ENCODE measurements around the gene FBXW7. TPM values are rescaled to one million over a fixed set of nuclear protein-coding genes. Genes with fewer than 3 reads are reported as not detected.
A peak's percentile ranks its signal among the peaks of the same experiment; 100 is the strongest.

The FBXW7 gene
- total RNA-seq, 2 donors from 2014 or later: 39.9 to 49.4 TPM

GRCh38 chr4:152380185-152380584, 155.7 kb downstream of the FBXW7 start:
- no peak for DNase-seq (ENCODE audit: low spot score)
- no peaks in the 10 kb centered on the region for H3K36me3 ChIP-seq
- H3K27ac ChIP-seq: peak overlapping the region; percentile 74 to 76
- no peaks in the 10 kb centered on the region for H3K27me3 ChIP-seq
- no peaks in the 10 kb centered on the region for H3K9me3 ChIP-seq
- peak overlapping the region; percentile 35 to 39 for H3K4me3 ChIP-seq
- TF ChIP-seq CTCF (IDR thresholded peaks at IDR 0.05): no peak
- H3K4me1 ChIP-seq: no peaks in the 10 kb centered on the region

- H3K36me3 ChIP-seq: no peaks in the 10 kb centered on the region
- H3K4me1 ChIP-seq: no peaks in the 10 kb centered on the region
- TF ChIP-seq CTCF (IDR thresholded peaks at IDR 0.05): no peak
- no peaks in the 10 kb centered on the region for H3K9me3 ChIP-seq
- no peak overlapping the region for H3K4me3 ChIP-seq
- no peaks in the 10 kb centered on the region for H3K27me3 ChIP-seq
- DNase-seq (ENCODE audit: low spot score): no peak
- H3K27ac ChIP-seq: no peak overlapping the region
These were observed 161.1 kb downstream of the FBXW7 start for GRCh38 chr4:152374606-152375285.

DNA sequence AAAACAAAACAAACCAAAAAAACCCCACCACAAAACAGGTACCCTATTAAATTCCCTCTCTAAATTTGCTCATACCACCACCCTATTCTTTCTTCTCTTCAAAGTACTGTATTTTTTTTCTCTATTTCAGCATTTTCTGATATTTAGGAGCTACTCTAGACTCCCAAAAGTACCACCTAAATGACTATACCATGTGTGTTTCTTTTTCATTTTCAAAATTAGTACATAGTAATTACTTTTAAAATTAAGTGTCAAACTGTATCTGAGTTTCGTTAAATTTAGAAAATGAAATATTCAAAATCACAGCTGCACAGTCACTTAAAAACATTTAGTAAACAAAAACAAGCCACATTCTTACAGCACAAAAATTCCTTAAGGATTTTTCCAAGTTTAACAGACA, 161.7 kb downstream of the FBXW7 start:
- no peaks in the 10 kb centered on the region for H3K4me1 ChIP-seq

GRCh38 chr4:152372444-152372843, 163.4 kb downstream of the FBXW7 start:
- Histone ChIP-seq H3K4me1 (no peaks in the 10 kb centered on the region), H3K4me3 (no peak overlapping the region), H3K27ac (peak overlapping the region in 1 of 2 donors; percentile 6), H3K36me3 (no peaks in the 10 kb centered on the region), H3K27me3 (no peaks in the 10 kb centered on the region), H3K9me3 (no peaks in the 10 kb centered on the region)
- no peak for DNase-seq (ENCODE audit: low spot score)
- no peak for TF ChIP-seq CTCF (IDR thresholded peaks at IDR 0.05)

More for the DNA sequence above, 161.7 kb downstream of the FBXW7 start:
- no peak for TF ChIP-seq CTCF (IDR thresholded peaks at IDR 0.05)
- H3K36me3 ChIP-seq: no peaks in the 10 kb centered on the region
- H3K4me3 ChIP-seq: no peak overlapping the region
- DNase-seq (ENCODE audit: low spot score): no peak
- no peak overlapping the region for H3K27ac ChIP-seq
- no peaks in the 10 kb centered on the region for H3K9me3 ChIP-seq
- H3K27me3 ChIP-seq: no peaks in the 10 kb centered on the region

- no peaks in the 10 kb centered on the region for H3K4me1 ChIP-seq
- H3K9me3 ChIP-seq: peaks cover 0 to 6% of the 10 kb centered on the region in 2 donors
- peak in 1 of 2 donors; percentile 52 for TF ChIP-seq CTCF (IDR thresholded peaks at IDR 0.05)
- no peak overlapping the region for H3K4me3 ChIP-seq
- no peaks in the 10 kb centered on the region for H3K27me3 ChIP-seq
- H3K27ac ChIP-seq: no peak overlapping the region
- no peak for DNase-seq (ENCODE audit: low spot score)
- H3K36me3 ChIP-seq: no peaks in the 10 kb centered on the region
These were observed 166.0 kb downstream of the FBXW7 start for GRCh38 chr4:152369902-152370295.
